GM08714 (cell line): ENCODE data around the gene DPM1.
A peak's percentile ranks its signal among the peaks of the same experiment; 100 is the strongest.

Source experiments
- H3K4me3 ChIP-seq: fragments of 200-500 bp; sonication (Bioruptor generic); 2 replicates; pipeline ENCODE4 v1.5.1; 2014; ENCODE audit warnings: mild to moderate bottlenecking, low read length, inconsistent platforms
- ZNF274 ChIP-seq: IDR thresholded peaks from 2 replicates; pipeline ENCODE4 v1.6.1; 2012; ENCODE audit warnings: mild to moderate bottlenecking, low read depth, low read length

The DPM1 gene

DNA sequence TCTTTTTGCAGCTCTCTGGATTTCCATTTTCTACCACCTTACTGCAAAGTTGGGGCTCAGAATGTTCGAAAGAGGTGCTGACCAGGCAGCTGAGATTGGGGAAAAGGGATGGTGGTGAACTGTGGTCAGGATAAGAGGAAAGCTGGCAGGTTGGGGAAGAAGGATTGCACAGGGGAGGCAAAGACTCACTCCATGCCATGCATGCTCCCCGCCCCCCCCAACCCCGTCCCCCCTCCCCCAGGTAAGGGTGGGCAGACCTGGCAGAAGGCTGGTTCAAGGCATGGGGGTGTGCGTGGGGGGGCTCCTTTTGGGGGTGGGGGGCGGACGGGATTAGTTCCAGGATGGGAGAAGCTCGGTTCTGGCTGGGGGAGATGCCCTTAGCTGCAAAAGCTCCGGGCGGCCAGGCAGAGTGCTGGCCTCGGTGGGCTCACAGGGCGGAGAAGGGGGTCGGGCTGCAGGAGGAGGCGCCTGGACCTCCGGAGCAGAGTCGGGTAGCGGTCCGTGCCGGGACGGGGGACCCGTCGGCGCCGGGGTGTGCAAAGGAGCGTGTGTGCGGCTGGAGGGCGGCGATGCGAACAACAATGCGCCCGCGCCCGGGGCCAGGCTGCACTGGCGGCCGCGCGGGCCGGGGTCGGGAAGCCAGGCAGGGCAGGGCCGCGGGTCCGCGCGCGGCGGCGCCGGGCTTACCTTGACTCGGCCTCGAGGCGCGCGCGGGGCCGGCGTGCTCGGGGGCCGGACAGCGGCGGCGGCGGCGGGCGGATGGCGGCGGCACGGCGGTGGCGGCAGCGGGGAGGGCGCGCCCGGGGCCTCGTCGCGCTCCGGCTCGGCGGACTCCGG is 28.0 kb downstream of the DPM1 start:
- TF ChIP-seq ZNF274: no peak
- H3K4me3 ChIP-seq: peak overlapping the region; percentile 99

- no peak for TF ChIP-seq ZNF274
- peak overlapping the region; percentile 99 for H3K4me3 ChIP-seq
These were observed 28.8 kb downstream of the DPM1 start for GRCh38 chr20:50929299-50930138.

DNA sequence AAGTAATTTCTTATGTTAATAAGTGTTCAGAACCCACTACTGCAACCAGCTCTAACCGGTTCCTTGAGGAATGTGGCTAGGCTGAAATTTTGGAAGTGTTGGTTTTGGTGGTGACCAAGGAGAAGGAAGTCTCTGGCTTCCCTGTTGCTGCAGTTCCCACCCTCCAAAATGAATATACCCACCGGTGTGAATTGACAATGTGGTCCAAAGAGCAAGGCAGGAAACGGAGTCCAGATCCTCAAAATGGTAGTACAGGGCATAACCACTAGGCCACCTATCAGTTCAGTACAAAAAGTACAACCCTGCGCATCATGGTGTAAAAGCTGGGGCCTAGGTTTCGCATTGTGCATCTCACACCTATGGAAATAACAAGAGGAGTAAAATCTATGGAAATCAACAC is 29.9 kb downstream of the DPM1 start:
- TF ChIP-seq ZNF274: no peak
- peak overlapping the region; percentile 99 for H3K4me3 ChIP-seq

DNA sequence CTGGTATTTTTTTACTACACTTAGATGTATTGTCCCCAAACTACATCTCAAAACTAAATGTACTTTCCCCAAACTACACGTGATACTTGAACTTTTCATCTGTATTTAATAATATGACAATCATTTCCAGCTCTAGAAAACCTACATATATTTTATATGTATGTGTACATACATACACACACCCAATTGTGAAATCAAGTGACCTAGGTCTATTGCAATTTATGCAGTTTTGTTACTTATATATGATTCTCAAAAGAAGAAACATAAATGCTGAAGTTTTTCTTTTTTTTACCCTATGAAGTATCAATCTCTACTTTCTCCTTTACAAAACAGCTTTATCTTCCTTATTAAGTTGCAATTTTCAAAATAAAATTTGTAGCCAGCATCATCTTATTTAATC is 31.8 kb downstream of the DPM1 start:
- H3K4me3 ChIP-seq: no peak overlapping the region; the same call in 1 of the 2 replicates
- TF ChIP-seq ZNF274: no peak

DNA sequence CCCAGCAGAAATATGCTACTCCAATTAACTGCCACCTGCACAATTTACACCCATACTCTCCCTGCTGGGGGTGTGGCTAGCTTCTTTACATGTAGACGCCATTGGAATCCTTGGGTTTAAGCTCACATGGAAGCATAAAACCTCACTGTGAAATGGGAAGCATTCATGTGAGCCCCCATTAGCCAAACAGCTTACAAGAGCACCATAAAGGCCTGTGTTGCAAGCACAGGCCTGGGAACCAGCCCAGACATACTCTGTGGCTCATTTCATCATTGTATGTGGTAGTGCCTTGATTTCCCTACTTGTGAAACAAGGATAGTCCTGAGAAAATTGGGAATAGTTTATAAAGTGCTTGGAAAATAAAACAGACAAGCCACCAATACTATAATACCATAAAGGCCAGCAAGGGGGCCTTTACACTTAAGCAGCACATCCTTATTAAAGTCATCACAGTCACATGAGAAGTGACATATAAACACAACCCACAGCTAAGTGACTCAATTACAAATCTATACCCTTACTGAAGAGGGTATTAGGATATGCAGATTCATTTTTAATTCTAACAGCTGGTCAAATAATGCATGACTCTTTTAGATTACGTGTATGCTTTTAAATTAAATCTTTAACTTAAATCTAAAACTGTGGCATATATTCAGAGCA is 33.9 kb downstream of the DPM1 start:
- H3K4me3 ChIP-seq: no peak overlapping the region
- no peak for TF ChIP-seq ZNF274

DNA sequence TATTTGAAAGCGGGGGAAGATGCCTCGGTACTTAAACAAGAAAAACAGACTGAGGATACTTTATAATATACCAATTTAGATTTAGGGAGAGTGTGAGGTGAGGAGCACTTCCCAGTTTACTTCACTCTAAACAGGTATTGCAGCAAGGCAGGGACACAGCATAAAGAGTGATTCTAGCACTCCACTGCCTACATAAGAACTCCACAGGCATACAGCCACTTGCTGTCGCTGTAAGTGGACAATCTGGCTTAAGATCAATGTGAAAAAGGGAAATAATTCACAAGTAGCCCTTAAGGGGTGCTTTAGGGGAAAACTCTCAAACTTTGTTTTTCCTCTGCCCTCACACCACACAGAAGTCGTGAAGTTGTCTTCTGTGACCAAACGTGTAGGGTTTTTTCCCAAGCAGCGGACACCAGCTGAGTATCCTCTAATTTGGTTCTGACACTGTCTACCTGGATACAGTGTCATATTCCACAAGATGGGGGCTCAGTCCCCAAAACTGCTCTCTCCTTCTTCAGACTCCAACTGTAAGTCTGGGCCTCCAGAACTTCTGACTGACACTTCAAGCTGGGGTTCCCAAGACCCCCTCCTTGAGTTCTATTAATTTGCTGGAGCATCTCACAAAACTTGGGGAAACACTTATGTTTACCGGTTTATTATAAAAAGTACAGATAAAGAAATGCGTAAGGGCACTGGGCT is 36.4 kb downstream of the DPM1 start:
- TF ChIP-seq ZNF274: no peak
- H3K4me3 ChIP-seq: no peak overlapping the region

DNA sequence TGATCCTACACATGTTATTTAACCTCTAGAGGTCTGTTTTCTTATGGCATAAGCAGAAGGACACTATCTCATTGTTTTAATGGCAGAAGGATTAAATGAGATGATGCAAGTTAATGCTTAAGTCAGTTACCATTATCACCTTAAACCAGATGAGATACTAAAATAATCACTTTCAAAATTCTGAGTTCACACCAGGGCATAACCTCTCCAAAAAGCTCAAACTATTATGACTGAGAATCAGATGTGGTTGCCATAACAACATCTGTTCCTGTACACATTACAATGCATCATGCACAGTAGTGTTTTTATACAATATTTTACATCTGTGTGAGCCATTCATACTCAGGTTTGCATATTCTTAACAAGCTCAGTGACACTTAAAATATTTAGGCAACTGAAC is 37.3 kb downstream of the DPM1 start:
- no peak for TF ChIP-seq ZNF274
- H3K4me3 ChIP-seq: no peak overlapping the region

DNA sequence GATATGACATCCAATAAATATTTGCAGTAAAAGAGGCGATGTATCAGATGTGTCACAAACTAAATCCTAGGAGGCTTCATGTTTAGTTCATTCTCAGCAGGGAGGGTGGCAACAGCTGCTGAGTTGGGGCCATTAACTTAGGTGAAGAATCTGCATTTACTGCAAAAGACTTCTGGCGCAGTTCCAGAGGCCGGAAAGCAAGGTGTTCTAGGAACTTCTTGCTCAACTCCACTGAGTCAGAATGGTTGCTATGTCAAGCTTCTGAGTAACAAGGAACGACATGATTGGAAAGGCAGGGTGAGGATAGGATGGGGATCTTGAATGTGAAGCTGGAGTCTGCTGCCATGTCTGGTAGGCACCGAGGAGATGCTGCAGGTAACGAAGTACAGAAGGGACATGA is 38.8 kb downstream of the DPM1 start:
- no peak overlapping the region for H3K4me3 ChIP-seq
- no peak for TF ChIP-seq ZNF274

DNA sequence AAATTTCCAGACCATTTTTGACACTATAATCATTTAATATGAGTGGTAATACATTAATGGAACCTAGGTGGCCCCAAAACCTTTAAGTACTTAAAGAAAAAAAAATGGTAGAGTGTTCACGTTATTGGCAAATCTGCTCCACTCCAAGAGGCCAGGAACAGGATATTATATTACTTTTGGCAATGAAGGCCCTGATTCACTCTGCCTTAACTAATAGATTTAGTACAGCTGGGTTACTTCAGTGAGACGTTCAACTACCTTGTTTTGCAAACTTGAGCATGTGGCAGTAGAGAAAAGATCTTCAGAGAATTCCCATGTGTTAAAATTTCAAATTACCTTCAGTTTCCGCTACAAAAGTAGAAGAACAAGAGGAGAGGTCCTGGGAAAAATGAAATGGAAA is 39.9 kb downstream of the DPM1 start:
- H3K4me3 ChIP-seq: no peak overlapping the region
- TF ChIP-seq ZNF274: no peak

GRCh38 chr20:50916934-50917333 is 41.4 kb downstream of the DPM1 start:
- peak overlapping the region; percentile 2; the same call in 1 of the 2 replicates for H3K4me3 ChIP-seq
- TF ChIP-seq ZNF274: no peak

DNA sequence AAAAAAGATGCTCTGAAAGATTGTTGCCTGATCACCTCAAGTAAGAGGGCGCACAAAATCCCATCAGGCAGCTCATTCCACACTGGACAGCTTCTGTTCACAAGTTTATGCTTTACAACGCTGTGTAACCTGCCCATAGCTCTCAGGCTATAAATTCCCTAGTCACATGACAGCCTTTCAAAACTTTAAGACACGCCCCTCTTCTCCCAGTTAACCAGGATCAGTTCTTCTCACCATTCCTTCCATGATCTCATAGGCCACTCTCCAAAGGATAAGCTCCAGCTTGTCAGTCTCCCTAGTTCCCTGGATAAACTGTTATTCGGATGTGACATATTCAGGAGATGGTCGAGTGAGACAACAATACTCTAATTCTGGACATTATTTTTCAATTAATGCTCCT is 42.1 kb downstream of the DPM1 start:
- no peak overlapping the region for H3K4me3 ChIP-seq
- TF ChIP-seq ZNF274: no peak

DNA sequence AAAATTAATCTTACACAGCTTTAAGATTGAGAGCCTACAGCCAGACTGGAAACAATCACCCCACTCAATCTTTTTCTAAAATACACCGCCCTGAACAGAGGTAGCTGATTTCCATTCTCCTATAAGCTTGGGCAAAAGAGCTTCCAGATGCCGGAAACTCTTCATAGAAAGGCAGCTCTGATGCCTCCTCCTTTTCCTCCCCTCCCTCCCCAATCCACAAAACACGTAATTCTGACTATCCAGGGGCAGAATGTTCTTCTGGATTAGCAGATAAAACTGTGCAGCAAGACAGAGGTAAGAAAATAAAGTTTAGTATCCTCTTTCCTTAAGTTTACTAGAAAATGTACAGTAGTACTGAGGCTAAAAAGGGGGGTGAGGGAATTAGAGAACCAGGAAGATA is 42.9 kb downstream of the DPM1 start:
- TF ChIP-seq ZNF274: no peak
- no peak overlapping the region for H3K4me3 ChIP-seq

DNA sequence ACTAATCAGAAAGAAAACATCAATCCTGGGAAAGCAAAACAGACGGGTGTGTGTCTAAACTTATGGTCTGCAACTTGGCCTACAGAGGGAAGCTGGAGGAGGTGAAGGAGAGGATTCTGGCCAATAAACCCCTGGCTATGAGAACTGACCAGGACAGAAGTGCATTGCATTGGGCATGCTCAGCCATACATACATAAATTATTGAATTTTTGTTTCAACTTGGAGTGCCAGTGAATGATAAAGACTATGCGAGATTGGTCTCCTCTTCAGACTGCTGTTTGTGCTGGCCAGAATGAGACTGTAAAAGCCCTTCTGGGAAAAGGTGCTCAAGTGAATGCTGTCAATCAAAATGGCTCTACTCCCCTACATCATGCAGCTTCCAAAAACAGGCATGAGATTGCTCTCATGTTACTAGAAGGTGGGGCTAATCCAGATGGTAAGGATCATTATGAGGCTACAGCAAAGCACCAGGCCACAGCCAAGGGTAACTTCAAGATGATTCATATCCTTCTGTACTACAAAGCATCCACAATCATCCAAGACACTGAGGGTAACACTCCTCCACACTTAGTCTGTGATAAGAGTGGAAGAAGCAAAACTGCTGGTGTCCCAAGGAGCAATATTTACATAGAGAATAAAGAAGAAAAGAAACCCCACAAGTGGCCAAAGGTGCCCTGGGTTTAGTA is 44.5 kb downstream of the DPM1 start:
- no peak overlapping the region for H3K4me3 ChIP-seq
- no peak for TF ChIP-seq ZNF274

- no peak for TF ChIP-seq ZNF274
- H3K4me3 ChIP-seq: no peak overlapping the region
These were observed 46.6 kb downstream of the DPM1 start for GRCh38 chr20:50911716-50912115.
